ENCODE results near the gene ZBTB20.
"Not testable (repeated sequence)": the region's sequence is repeated elsewhere in the genome, so short reads cannot be mapped to it uniquely, and the experiment has no call there.

Gene ZBTB20

GRCh38 chr3:114847564-114847963 is 299.5 kb downstream of the ZBTB20 start:
- in situ Hi-C loops (cut with HindIII; ENCODE audit: low sequenced_read_pairs): no loop called here

- in situ Hi-C loops (cut with HindIII; ENCODE audit: low sequenced_read_pairs): no loop called here
Measured at GRCh38 chr3:114846779-114847178, 300.3 kb downstream of the ZBTB20 start.

DNA sequence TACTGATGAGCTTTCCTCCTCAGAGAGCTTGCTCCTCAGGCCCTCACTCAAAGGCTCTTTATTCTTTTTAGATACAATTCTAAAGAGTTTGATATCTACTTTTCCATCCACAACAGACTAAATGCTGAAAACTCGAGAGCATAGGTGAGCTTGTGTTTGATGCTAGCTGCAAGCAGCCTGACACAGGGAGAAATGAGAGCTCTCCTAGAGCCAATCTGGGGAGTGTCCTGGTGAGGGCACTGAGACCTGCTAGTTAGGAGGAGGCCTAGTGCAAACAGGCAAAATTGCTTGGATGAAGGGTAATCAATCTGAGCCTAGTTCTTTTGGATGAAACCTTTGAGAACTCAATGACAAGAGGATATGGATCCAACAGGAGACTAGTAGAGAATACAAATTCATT is 300.8 kb downstream of the ZBTB20 start:
- in situ Hi-C loops (cut with HindIII; ENCODE audit: low sequenced_read_pairs): no loop called here

GRCh38 chr3:114841515-114841914 is 305.6 kb downstream of the ZBTB20 start:
- in situ Hi-C loops (cut with HindIII; ENCODE audit: low sequenced_read_pairs): no loop called here

- in situ Hi-C loops (cut with HindIII; ENCODE audit: low sequenced_read_pairs): no loop called here
Measured at GRCh38 chr3:114839476-114839875, 307.6 kb downstream of the ZBTB20 start.

DNA sequence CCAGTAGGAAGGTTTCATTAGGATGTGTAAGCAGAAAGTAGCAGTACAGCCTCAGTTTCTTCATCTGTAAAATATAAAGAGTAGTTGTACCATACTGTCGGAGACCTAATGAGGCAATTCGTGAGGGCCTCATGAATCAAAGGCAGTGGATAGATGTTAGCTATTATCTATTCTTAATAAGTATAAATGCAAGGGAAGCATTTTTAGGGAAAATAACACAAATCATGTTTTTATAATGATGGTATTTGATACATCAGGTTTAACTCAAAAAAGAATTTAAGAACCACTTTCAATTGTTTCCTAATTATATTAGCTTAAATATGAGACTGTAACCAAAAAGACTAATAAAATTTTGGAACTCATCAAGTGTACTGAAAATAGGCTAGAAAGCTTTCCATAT is 309.1 kb downstream of the ZBTB20 start:
- in situ Hi-C loops (cut with HindIII; ENCODE audit: low sequenced_read_pairs): no loop called here

DNA sequence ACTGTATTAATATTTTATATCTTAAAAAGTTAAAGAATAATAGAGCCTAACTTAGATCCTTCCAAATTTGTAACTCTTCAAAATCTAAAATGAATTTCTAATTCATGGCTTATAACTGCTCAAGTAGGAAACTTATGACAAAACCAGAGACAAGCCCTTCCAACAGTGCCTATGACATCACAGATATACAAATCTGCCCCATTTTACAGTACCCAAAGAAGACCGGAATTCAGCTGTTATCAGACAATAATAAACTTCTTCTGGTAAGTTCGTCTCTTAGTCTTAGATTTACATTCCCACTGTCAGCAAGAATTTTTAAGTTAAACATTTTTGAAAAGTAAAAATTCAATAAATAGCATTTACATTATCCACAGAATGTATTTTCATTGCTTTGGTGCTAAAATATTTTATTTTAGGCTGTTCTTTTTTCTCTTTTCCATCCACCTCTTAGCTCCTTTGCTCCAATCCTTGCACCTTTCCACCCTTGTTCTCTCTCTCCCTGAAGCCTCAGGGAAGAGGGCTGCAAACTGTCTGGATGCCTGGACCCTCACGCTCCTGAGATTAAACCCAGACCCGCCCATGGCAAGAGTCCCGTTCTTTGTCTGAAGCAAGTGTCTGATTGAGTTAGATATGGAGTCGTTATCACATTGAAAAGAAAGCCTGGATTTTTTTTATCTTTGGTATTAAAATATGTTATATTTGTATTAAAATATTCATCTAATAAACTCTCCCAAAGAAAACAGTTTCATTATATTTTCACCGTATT is 312.7 kb downstream of the ZBTB20 start:
- in situ Hi-C loops (cut with HindIII; ENCODE audit: low sequenced_read_pairs): no loop called here

DNA sequence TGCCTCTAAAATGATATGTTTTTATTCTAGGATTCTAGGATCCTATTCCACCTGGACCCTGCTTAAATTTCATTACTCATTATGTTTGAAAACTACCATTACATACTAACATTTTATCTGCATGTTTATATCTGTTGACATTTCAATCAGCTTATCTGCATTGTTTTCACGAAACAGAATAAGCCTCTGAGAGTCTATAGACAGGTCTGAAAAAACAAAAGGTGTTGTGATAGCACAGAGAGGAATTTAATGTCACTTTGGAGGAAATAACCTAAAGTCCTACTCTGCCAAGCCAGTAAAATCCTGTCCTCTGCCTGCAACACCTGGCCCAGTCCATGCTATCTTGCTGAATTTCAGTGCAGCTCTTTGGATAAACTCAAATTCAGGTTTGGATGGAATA is 315.2 kb downstream of the ZBTB20 start:
- in situ Hi-C loops (cut with HindIII; ENCODE audit: low sequenced_read_pairs): no loop called here

GRCh38 chr3:114830652-114831051 is 316.4 kb downstream of the ZBTB20 start:
- in situ Hi-C loops (cut with HindIII; ENCODE audit: low sequenced_read_pairs): no loop called here

GRCh38 chr3:114829783-114830182 is 317.3 kb downstream of the ZBTB20 start:
- in situ Hi-C loops (cut with HindIII; ENCODE audit: low sequenced_read_pairs): no loop called here

GRCh38 chr3:114827495-114827894 is 319.6 kb downstream of the ZBTB20 start:
- in situ Hi-C loops (cut with HindIII; ENCODE audit: low sequenced_read_pairs): no loop called here

DNA sequence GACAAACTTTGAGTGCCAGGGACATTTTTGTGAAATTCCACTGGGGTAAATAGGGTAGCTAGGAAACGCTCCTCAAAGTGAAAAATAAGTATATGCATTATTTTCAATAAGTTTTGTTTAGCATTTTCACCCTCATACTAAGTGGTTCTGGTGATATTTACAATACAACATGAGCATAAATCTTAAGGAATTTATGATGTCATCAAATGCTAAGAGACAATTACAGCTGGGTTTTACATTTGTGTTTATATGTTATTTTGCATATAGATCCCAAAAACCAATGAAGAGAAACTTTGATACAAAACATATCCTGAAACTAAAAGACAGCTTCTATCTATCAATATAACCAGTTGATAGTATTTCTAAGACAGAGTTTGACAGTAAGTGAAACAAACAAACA is 323.1 kb downstream of the ZBTB20 start:
- in situ Hi-C loops (cut with HindIII; ENCODE audit: low sequenced_read_pairs): no loop called here

DNA sequence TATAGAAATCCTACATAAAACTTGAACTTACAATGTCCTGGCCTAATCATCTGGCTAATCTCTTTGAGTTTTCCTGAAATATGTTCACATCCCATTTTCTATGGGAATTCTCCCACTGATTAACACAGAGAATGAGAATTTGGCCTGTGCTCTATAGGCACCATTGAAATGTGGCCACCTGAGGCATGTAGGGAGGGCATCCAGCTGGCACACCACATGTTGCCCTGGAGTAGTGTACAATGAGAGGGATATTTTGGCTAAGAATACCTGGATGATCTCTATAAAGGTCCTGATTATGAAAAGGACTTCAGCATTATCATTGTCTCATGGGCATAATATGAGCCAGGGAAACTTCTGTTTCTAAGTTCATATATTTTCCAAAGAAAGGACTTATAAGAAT is 324.0 kb downstream of the ZBTB20 start:
- in situ Hi-C loops (cut with HindIII; ENCODE audit: low sequenced_read_pairs): no loop called here

GRCh38 chr3:114816052-114816451 is 331.0 kb downstream of the ZBTB20 start:
- in situ Hi-C loops (cut with HindIII; ENCODE audit: low sequenced_read_pairs): no loop called here

GRCh38 chr3:114812541-114813238 is 334.4 kb downstream of the ZBTB20 start:
- in situ Hi-C loops (cut with HindIII; ENCODE audit: low sequenced_read_pairs): not testable (repeated sequence)

DNA sequence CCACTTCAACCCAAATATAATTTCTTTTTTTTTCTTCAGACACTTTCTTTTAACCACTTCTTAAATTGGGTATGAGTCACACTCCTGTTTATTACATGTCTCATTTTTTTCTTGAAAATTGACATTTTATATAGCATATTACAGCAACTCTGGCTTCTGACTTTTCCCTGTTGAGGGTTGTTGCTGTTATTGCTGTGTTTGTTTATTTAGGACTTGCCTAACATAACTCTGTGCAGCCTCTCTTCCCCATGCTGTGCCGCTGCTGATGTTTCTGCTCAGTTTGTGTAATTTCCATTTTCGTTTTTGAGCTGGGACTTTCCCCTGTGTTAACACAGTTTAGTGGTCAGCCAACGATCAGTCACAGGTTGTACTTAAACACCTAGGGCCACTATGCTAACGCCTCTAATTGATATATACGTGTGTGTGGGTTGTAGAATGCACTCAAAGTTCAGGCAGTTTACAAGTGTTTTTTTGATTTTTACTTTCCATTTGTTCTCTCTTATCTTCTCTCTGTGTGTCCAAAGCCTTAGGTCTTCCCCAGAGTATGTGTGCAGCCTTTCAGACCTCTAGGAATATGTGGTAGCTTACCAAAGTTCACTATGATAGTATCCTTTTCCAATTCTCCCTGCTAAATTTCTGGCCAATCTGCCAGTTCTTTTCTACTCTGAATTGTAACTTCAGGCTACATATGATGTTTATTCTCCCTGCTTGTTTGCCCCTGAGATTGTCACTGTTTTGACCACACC is 337.2 kb downstream of the ZBTB20 start:
- in situ Hi-C loops (cut with HindIII; ENCODE audit: low sequenced_read_pairs): no loop called here

DNA sequence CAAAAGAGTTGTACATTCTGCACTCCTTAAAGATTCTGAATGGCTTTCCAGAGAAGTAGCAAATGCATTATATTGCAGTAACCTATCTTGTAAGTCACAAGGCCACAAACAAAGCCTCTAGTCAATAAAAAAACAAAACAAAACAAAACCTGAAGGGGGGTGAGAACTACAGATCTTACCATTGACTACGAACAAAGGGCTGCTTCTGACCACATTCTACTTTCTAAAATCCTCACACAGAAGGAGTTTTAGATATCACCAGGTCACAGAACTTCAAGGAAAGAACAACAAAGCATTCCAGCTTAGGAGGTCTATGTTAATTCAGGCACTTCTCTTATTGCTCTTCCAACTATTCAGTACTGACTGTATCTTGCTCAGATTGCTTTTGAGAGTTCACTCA is 343.0 kb downstream of the ZBTB20 start:
- in situ Hi-C loops (cut with HindIII; ENCODE audit: low sequenced_read_pairs): no loop called here

DNA sequence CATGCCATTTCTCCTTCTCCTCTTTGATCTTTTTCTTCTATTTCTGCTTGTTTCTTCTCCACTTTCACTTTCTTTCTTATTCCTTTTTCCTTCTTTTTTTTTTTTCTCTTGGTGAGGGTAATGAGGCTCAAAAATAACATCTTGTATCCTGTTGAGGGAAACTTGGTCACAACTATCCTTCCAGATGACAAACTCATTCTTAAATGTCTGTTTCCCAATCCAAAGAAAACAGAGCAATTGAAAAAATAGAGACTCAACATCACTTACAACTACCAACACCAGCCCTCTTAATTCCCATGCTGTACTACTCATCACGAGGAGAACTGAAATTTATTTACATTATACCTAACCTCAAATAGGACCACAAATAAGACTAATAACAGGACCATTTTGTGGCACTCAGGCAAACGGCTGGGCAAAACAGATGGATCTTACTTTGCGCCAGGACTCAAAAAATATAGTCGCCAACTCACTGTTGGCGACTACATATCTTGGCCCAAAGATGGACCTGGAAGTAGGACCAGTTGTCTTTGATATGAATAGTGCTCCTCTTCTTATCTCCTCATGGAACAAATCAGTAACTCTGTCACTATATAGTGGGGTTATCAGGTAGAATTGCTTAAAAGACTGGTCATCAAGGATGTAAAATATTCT is 343.9 kb downstream of the ZBTB20 start:
- in situ Hi-C loops (cut with HindIII; ENCODE audit: low sequenced_read_pairs): no loop called here

DNA sequence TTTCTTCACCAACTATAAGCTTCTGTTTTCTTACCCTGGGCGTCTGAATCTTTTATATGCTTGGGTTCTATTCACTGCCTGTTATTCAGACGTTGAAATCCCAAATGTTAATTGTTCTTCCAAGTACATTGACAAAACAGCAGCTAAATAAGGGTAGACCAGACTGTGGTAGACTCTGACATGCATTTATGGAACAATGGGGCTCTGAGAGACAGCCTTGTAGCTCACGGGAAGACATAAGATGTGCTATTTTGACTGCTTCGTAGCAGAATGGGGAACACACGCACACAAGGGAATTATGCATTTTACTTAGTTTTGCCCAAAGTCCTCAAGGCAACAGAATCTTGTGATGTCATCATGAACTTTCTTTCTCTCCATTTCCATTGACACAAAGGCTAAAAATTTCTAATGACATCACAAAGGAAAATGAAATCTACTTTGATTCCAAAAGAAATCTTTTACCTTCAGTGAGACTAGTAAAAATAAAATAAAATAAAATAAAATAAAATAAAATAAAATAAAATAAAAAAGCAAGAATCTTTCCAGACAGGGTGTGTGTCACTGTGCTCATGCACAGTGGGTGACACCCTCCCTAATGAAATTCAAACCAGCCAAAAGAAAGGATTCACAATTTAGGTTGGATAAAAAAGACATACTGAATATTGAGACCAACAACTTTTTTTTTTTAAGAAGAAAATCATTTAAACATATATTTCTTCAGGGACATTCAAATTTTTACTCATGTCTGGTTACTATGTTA is 346.6 kb downstream of the ZBTB20 start:
- in situ Hi-C loops (cut with HindIII; ENCODE audit: low sequenced_read_pairs): no loop called here

DNA sequence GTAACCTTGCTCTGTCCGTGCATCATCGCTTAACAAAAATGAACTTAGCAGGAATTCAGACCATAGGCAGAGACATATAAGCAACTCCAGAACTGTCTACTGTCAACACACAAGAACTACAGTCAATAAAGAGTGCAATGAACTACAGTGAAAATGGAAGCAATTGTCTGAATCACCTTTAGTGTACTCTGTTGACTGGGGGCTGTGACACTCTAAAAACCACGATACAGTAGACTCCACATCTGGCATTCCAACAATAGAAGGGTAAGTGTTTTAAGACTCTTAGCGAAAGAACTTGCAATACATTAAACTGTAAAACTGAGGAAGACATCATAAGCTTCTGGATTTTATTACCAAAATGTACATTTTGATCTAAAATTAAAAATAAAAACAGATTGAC is 347.3 kb downstream of the ZBTB20 start:
- in situ Hi-C loops (cut with HindIII; ENCODE audit: low sequenced_read_pairs): no loop called here

DNA sequence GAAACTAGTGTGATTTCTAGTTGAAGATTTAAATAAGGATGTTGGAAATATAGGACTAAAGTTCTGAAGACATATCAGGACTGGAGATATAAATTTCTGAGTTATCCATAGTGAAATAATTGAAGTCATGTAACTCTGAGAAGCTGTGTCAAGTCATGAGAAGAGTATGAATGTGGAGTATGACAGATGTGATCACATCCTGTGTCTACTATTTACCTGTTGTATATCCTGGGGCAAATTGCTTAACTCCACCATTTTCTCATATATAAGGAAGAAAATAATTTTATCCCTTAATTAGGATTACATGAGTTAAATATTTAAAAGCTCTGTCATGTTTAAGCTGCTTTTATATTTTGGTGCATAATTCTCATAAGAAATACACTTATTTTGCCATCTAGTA is 350.3 kb downstream of the ZBTB20 start:
- in situ Hi-C loops (cut with HindIII; ENCODE audit: low sequenced_read_pairs): no loop called here

Data from DLD1 (cell line).